Myocyte (in vitro differentiated cells): ENCODE data around the gene OR10H1. TPM values are rescaled to one million over a fixed set of nuclear protein-coding genes. Genes with fewer than 3 reads are reported as not detected.
A peak's percentile ranks its signal among the peaks of the same experiment; 100 is the strongest.
"Not testable (repeated sequence)": the region's sequence is repeated elsewhere in the genome, so short reads cannot be mapped to it uniquely, and the experiment has no call there.

ENCODE experiments used
- DNase-seq: peaks from one replicate; pipeline ENCODE4 v3.0.0-alpha.2; 2012; ENCODE audit warnings: low read depth
- polyA plus RNA-seq: library from polyadenylated mRNA; unstranded; fragments of >200 nt; gene quantifications from one replicate; pipeline ENCODE4 v1.2.1, GENCODE V29; 2012; ENCODE audit warnings: missing spikeins
- total RNA-seq: library from RNA; depleted of rRNA; stranded (reverse); fragments of >200 nt; gene quantifications from 2 replicates; pipeline ENCODE4 v1.2.3, GENCODE V29; 2014

The OR10H1 gene
- total RNA-seq = not detected in 2 replicates
- not detected for polyA plus RNA-seq

GRCh38 chr19:15815306-15815705 lies at the start of gene OR10H1:
TSS of gene OR10H1 (minus strand) at chr19:15815664. CDS start at chr19:15808037, 7,627 bp downstream.
- DNase-seq = no peak

- no peak for DNase-seq
Measured at GRCh38 chr19:15864824-15865223, 49.4 kb upstream of the OR10H1 start.

- DNase-seq = no peak
Measured at GRCh38 chr19:15863272-15863671, 47.8 kb upstream of the OR10H1 start.

GRCh38 chr19:15862444-15862843 lies 47.0 kb upstream of the OR10H1 start:
- DNase-seq = no peak

- no peak for DNase-seq
Measured at GRCh38 chr19:15860522-15860921, 45.1 kb upstream of the OR10H1 start.

- no peak for DNase-seq
Measured at GRCh38 chr19:15859187-15859586, 43.7 kb upstream of the OR10H1 start.

GRCh38 chr19:15850385-15850784 lies 34.9 kb upstream of the OR10H1 start:
- no peak for DNase-seq

GRCh38 chr19:15846923-15847322 lies 31.5 kb upstream of the OR10H1 start:
- DNase-seq = no peak

GRCh38 chr19:15843894-15844222 lies 28.4 kb upstream of the OR10H1 start:
- not testable (repeated sequence) for DNase-seq

GRCh38 chr19:15843203-15843893 lies 27.9 kb upstream of the OR10H1 start:
- DNase-seq = no peak

- DNase-seq = no peak
Measured at GRCh38 chr19:15841875-15842569, 26.6 kb upstream of the OR10H1 start.

- no peak for DNase-seq
Measured at GRCh38 chr19:15840833-15841232, 25.4 kb upstream of the OR10H1 start.

- DNase-seq = not testable (repeated sequence)
Measured at GRCh38 chr19:15839888-15840287, 24.4 kb upstream of the OR10H1 start.

GRCh38 chr19:15838351-15838750 lies 22.9 kb upstream of the OR10H1 start:
- DNase-seq = no peak

GRCh38 chr19:15837221-15837731 lies 21.8 kb upstream of the OR10H1 start:
- DNase-seq = no peak

- DNase-seq = peak; percentile 93
Measured at GRCh38 chr19:15836330-15837220, 21.1 kb upstream of the OR10H1 start.

- not testable (repeated sequence) for DNase-seq
Measured at GRCh38 chr19:15835565-15836329, 20.3 kb upstream of the OR10H1 start.

- DNase-seq = not testable (repeated sequence)
Measured at GRCh38 chr19:15834232-15834631, 18.8 kb upstream of the OR10H1 start.

- DNase-seq = no peak
Measured at GRCh38 chr19:15831626-15832025, 16.2 kb upstream of the OR10H1 start.

- no peak for DNase-seq
Measured at GRCh38 chr19:15829786-15830185, 14.3 kb upstream of the OR10H1 start.

GRCh38 chr19:15829306-15829698 lies 13.8 kb upstream of the OR10H1 start:
- no peak for DNase-seq
